ENCODE measurements around the gene MAPK11.

The MAPK11 gene

DNA sequence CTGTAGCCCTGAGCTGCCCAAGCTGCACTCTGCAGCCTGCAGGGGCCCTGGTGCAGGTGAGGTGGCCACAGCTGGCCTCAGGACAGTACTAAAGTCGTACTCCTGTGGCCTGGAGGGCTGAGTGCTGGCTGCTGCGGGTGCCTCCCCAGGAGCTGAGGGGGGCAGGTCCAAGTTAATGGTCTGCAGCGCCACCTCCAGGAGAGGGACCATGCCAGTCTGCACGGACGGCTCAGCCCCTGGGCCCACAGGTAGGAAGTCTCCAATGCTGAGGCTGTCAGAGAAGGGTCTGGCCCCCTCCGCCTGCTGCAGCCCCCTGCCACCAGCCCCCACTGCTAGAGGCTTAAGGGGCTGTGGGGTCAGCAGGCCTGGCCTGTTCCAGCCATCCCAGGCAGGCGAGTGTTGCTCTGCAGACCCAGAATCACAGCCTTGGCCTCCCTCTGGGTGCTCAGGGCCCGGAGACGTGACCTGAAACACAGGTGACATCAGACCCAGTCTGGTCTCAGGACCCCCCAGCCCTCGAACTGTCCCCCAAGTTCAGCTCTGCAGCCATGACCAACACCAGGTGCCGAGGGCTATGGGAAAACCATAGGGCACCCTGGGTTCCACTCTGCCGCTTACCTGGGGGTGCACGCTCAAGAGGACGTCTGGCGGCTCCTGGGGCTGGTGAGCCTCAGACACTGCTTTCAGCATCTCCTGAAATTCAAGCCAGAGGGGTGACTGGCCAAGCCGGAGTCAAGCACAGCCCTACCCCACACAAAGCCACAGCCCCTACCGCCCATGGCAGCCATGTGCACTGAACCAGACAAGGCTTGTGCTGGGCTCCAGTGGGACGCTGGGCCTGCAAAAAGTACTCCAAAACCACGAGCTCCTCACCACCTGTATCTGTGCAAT is 48.5 kb downstream of the MAPK11 start:
- DNase-seq: no peak

DNA sequence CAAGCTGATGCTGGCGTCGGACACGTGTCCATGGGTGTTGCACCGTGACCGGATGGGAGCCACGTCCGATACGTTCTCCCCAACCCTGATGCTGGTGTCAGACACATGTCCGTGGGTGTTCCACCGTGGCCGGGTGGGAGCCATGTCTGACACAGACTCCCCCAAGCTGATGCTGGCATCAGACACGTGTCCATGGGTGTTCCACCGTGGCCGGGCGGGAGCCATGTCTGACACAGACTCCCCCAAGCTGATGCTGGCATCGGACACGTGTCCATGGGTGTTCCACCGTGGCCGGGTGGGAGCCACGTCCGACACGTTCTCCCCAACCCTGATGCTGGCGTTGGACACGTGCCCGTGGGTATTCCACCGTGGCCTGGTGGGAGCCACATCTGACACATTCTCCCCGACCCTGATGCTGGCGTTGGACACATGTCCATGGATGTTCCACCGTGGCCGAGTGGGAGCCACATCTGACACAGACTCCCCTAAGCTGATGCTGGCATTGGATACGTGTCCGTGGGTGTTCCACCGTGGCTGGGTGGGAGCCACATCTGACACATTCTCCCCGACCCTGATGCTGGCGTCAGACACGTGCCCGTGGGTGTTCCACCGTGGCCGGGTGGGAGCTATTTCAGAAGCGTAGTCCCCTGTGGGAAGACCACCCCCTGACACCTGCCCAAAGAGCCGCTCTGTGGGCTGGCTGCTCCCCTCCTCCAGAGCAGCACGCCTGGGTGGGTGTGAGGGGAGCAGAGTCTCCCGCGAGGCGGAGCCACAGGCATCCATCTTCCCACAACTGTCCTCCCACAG is 49.4 kb downstream of the MAPK11 start:
- no peak for DNase-seq

DNA sequence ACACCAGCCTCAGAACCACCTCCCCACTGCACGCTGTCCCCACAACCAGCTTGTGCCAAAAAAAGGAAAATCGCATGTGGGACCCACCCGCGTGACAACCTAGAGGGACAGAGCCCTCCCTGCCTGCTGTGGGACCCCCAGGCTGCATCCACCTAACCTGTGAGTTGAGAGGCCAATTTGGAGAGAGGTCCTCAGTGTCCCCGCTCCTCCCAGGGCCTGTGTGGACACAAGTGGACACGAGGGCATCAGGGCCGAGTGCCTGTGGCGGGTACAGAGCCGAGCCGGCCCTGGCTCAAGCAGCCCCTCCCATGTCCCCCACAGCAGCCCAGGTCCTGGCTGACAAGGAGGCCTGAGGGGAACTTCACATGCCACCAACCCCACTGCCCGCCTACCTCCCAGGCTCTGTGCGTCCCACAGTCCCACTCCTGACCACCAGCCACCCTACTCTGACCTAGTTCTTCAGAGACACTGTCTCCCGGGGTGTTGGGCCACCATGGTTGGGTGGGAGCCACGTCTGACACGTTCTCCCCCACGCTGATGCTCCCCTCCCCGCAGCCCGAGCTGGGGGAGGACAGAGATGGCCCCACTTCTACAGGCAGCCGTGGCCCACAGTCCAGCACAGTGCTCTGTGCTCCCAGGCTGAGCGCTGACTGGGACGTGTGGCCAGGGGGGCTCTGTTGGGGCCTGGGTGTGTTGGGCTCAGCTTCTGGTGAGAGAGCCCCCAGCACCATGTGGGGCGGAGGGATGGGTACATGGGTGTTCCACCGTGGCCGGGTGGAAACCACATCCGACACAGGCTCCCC is 50.2 kb downstream of the MAPK11 start:
- no peak for DNase-seq

DNA sequence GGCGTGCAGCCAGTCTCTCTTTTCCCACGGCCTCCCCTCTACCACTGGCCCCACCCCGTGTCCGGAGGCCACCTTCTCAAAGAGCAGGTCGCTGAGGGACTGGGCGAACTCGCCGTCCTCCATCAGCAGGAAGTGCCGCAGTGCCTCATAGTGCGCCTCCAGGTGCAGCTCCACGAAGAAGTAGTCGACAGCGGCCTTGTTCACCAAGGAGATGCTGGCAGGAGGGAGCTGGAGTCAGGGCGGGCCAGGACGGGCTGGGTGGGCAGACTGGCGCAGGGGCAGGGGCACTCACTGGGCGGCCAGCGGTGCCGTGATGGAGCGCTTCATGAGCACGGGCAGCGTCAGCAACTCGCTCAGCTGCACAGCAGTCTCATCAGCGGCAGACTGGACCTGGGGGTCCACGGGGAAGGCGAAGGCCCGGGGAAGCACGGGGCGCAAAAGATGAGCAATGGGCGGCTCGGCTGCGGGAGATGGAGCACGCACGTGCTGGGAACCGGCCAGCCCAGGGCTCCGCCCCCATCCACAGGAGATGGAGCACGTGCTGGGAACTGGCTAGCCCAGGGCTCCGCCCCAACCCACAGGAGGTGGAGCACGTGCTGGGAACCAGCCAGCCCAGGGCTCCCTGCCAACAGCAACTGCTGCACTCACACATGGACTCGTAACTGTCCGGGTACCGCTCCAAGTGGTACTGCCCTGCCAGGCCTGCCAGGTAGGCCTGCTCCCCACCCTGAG is 51.0 kb downstream of the MAPK11 start:
- DNase-seq: no peak

DNA sequence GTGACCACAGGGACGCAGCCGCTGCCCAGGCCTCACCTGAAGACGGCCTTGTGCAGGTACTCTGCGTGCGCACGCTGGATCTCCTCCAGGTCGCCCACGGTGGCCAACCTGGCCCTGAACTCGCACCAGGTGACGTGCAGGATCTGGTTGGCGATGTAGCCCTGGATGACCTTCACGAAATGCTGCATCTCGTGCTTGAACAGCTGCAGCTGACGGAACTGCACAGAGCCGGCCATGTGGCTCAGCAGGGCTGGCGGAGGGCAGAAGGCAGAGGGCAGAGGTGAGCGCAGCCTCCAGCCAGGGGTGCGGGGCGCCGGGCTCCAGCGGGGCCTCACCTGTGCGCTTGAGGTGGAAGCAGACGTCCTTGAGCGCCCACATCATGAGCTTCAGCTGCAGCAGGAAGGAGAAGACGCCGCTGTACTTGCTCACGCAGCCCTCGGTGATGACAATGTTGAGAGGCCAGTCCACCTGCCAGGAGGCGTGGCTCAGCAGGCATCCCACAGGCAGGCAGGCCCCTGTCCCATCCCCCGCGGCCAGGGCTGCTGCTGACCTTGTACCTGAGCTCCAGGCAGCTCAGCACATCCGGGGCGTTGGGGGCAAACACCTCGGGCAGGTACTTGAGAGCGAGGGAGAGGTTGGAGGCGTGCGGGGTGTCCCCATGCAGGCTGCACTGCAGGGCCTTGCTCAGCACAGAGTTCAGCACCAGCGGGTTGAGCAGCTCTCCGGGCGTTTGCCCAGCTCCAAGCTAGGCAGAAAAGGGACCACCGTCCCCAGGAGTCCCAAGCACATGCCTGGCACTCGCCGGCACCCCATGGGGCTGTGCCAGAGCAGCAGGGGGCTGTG is 51.8 kb downstream of the MAPK11 start:
- DNase-seq: no peak

DNA sequence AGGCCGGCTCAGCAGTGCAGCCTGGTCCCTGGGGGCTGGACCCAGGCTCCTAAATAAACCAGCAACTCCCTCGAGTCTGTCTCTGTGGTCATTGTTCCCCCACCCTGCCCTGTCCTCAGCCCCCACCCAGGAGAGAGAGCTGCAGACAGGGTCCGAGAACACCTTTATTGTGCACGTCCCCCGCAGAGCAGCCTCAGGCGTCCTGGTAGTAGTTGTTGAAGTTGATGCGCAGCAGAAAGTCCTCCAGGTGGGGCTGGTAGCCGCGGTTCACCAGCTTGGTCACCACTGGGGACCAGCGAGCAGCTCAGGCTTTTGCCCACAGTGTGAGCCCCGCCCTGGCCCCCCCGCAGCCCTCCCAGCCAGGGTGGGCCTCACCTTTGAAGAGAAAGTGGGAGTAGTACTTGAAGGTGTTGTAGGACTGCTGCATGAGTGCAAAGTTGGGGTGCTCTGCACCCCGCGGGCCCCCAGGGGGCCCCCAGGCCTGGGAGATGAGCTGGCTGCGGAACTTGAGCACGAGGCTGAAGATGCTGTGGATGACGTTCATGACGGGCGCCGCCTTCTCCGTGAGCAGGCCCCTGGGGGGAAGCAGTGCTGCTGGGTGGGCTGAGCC is 52.5 kb downstream of the MAPK11 start:
- DNase-seq: no peak

DNA sequence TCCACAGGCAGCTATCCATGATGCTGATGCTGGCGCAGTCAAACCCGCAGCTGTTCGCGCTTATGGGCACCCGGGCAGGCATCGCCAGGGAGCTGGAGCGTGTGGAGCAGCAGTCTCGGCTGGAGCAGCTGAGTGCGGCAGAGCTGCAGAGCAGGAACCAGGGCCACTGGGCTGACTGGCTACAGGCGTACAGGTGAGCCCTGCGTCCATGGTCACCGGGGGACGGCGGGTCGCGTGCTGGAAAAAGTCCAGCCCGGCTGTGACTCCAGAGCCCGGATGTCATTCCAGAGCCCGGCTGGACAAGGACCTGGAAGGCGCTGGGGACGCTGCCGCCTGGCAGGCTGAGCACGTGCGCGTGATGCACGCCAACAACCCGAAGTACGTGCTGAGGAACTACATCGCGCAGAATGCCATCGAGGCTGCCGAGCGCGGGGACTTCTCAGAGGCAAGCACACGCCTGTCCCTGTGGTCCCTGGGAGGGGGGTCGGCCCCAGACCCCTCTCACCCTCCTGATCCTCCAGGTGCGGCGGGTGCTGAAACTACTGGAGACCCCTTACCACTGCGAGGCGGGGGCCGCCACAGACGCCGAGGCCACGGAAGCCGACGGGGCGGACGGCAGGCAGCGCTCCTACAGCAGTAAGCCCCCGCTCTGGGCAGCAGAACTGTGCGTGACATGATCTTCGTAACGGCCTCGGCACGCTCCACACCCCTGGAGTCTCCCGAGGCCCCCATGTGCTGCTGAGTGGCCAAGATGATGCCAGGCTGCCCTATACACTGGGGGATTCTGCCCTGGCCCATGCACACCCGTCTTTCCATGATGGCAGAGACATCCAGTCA is 53.3 kb downstream of the MAPK11 start:
- DNase-seq: no peak

DNA sequence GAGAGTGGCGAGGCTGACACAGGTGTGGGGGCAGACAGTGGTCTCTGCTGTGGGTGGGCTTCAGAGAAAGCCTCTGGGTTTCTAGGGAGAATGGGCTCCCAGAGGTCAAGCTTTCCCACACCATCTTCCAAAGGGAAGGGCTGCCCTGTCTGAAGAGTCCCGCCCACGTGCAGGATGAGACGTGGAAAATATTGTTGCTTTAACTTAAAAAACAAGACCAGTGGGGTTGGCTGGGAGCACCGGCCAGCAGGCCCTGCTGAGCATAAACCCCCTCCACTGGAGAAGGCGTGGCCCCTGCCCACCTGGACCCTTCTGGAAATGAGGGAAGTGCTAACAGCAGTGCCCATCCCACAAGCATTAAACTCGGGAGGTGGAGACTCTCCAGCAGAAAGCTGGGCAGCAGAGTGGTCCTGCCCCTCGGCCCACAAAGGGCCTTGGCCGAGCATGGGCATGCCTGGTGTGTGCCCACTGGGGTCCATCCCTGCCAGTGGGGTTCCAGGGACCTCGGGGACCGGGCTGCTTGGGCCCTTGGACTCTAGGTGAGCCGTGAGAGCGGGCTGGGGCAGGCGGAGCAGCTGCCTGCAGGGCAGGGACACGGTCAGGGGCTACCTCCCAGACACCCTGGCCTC is 54.0 kb downstream of the MAPK11 start:
- no peak for DNase-seq

DNA sequence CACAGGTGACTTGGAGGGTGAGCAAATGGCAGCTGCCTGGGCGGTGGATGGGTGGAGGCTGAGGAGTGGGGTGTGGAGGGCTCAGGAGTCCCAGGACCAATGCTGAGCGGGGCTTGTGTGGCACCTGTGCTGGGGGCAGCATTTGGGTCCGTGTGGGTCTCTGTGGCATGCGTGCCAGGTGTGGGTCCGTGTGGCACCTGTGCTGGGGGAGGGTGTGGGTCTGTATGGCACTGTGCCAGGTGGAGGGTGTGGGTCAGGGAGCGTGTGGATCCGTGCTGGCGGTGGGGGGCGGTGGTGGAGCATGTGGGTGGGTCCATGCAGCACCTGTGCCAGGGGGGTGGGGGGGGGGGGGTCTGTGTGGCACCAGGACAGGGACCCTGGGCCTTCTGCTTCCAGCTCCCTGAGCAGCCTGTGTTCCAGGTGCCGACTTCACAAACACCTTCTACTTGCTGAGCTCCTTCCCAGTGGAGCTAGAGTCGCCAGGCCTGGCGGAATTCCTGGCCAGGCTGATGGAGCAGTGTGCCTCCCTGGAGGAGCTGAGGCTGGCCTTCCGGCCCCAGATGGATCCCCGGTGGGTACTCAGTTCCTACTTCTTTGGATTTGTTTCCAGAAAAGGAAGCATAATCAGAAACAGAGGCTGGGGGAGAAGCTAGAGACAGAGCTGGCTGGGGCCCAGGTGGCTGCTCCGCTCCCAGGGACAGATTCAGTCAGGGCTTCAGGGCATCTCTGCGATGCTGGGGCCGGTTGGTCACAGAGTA is 54.7 kb downstream of the MAPK11 start:
- DNase-seq: no peak

Measured in NCI-H748 treated with DMSO at 0.1 percent for 48 hours (cell line).